Measurements from ENCODE around the gene UPP1.
"Not testable (repeated sequence)": the region's sequence is repeated elsewhere in the genome, so short reads cannot be mapped to it uniquely, and the experiment has no call there.

Gene UPP1

DNA sequence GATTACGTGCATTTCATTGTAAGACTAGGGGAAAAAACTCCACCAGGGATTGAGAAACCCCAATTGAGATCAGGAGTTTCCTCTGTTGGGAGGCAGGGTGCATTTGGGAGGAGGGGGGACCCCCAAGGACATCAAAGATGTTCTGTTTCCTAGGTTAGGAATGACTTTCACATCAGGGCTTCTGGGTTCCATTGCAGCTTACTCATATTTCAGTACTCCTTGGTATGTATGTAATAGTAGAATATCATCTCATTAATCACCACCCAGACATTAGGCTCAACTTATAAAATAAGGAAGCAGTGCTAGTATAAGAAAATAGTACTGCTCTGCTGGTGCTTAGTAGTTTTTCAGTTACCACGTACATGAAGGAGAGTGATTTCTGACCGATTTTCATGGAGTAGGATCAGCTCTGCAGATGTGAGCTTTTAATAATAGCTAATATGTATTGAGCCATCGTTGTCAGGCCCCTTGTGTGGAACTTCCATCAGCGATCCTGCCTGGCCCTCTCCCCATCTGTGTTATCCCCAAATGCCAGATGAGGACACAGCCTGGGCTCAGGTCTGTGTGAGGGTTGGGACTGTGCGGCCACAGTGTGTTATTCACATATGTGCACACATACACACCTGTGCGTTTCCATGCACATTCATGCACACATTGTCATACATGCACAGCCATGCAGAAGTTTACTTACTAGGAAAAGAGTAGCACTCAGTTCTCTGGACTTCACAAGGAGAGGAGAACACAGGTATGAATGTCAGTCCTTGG, 23.5 kb downstream of the UPP1 start:
- DNase-seq = no peak

DNA sequence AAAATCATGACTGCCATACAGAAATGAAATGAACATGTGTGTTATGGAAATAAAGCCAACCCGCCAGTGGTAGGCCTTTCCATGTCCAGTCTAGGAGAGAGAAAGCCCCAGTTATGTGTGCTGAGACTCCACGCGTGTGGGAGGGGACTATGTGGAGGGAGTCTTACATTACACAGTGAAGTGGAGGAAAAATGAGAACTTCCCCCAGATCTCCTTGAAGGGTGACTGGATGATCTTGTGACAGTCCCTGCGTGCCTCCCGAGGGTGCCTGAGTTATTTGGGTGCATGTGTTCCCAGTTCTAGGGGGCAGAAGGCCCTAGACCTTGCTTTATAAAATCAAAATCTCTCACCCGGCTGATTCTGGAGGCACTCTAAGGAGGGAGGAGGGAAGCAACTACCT, 24.2 kb downstream of the UPP1 start:
- no peak for DNase-seq

DNA sequence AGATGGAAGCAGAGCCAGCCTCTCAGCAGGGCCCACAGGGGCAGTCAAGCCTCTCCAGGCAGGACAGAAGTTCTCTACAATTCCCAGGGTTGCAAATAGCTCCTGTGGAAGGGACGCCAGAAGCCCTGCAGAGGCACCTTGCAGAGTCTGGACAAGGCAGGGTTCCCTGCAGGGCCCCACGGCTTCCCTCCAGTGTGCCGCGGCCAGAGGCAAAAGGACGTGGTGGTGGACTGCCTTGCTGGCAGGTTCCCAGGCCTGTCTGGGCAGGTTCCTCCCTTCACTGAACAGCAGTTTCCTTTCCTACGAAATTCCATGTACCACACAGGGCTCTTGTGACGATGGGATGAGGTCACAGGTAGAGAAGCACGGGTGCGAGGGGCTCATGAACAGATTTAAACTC, 25.1 kb downstream of the UPP1 start:
- no peak for DNase-seq

DNA sequence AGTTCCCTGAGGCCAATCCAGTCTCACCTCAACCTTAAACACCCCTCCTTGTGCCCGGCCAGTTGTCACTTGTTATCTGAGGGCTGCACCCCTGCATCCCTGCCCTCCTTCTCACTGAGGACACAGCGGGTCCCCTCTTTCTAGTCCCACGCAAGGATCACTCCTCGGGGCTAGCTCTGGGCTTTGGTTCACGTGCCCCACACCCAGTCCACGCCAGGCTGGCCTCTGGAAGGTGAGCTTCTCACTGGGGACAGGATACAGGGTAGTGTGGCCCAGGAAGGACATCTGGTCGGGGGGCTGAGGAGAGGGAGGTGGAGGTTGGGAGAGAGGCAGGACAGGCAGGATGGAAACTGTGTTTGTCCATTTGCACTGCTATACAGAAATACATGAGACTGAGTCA, 25.5 kb downstream of the UPP1 start:
- no peak for DNase-seq

DNA sequence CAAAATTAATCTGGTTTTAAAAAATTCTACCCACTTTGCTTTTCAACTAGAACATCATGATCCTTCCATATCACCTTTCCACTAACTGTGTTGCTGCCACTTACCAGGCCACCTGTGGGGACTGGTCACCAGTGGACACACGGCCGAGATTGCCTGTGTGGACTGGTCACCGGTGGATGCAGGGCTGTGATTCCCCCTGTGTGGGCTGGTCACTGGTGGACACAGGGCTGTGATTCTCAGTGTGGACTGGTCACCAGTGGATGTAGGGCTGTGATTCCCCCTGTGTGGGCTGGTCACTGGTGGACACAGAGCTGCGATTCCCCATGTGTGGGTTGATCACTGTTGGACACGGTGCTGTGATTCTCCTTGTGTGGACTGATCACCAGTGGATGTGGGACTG, 27.0 kb downstream of the UPP1 start:
- no peak for DNase-seq

DNA sequence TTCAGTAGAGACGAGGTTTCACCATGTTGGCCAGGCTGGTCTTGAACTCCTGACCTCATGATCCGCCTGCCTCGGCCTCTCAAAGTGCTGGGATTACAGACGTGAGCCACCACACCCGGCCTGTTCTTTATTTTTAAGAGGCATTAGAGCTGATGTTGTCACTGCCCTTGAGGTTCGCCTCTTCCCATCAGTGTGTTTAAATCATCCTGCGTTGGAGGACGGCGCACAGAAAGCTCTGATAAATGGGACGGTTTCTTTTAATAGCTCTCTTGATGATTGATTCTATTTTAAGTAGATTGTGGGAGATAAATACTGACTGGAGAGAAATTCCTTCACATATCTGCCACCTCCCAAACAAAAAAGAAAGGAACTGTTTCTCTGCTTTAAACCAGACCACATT, 29.0 kb downstream of the UPP1 start:
- DNase-seq = no peak

DNA sequence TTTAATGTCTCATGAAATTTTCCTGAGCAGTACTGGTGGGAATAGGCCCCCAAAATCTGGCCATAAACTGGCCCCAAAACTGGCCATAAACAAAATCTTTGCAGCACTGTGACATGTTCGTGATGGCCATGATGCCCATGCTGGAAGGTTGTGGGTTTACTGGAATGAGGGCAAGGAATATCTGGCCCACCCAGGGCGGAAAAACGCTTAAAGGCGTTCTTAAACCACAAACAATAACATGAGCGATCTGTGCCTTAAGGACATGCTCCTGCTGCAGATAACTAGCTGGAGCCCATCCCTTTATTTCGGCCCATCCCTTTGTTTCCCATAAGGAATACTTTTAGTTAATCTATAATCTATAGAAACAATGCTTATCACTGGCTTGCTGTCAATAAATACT, 31.5 kb downstream of the UPP1 start:
- not testable (repeated sequence) for DNase-seq

DNA sequence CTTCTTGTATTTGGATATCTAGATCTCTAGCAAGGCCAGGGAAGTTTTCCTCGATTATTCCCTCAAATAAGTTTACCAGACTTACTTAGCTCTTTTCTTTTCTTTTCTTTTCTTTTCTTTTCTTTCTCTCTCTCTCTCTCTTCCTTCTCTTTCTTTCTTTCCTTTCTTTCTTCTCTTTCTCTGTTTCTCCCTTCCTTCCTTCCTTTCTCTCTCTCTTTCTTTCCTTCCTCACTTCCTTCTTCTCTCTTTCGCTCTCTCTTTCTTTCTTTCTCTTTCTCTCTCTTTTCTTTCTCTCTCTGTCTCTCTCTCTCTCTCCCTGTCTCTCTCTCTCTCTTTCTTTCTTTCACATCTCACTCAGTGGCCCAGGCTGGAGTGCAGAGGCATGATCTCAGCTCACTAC, 37.0 kb downstream of the UPP1 start:
- DNase-seq = no peak

DNA sequence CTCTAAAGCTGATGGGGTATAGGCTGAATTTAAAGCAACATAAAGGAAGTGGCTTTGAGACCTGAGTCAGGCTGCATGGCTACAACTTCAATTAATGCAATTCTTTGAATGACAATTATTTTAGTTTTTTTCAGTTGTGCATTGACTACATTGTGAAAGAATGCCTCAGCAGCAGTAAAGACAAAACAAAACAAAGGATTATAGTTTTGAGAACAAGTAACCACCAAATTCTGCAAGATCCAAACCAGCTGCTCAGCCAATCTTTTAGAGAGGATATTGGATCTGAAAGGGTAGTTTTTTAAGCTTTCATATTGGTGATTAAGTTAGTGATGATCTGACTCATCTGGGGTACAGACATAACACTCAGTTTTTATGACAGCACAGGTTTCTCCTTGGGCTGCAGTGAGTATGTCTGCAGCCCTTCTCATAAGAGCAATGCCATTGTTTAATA, 41.6 kb downstream of the UPP1 start:
- DNase-seq = no peak

DNA sequence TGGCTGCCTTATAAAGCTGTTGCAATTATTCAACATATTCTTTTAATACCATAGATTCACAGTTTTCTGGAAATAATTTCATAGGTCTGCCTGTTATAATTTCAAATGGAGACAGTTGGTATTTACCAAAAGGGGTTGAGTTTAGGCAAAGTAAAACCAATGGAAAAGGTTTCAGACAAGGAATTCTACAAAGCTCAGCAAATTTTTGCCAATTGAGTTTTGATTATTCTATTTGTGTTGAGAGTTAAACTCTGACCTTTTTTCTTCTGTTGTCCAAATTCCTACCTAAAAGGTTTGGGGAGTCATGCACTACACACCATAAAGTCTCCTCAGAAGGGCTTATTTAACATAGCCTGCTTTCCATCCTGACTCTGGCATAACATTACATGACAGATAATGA, 43.7 kb downstream of the UPP1 start:
- no peak for DNase-seq

DNA sequence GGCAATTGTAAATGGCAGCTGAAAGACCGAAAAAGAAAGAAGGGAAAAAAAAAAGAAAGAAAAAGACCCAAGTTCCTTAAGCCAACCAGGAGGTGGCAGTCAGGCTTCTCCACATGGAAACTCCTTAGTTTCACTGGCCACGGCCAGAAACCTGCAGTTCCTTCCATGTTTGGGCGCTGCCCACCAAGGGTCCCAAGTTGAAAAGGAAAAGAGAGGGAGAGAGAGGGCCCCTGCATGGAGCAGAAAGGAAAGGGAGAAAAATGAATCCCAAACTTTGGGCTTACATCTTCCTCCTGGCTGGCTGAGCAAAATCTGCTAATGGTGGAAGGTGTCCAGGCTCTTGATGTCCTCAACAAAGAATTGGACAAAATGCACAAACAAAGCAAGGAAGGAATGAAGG, 50.4 kb downstream of the UPP1 start:
- DNase-seq = peak; percentile 58

DNA sequence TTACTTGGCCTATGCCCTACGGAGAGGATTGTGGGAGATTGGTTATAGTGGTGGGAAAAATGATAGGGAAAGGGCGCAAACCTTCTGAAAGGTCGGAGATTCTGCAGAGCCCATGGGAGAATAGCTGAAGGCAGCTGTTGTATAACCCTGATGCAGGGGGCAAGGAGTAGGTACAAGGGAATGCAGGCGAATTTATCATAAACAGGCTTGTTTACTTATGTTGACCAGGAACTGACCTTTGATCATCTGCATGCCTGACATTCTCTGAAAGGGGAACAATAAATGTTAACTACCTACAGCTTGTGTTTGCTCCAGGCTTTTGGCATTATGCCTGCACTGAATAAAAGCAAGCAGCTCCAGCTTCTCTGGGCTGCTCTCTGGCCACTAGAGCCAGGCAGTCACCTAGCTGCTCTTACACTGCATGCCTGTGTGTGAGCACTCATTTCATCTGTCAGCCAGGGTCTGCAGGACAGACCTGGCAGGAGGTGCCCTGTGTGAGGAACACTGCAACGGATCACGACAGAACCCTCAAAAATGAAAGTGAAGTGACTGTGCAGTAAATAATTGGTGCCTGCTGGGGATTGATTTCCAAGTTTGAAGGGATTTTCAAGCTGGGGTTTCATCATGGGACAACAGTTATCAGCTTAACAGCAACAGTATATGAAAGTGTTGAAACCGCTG, 51.1 kb downstream of the UPP1 start:
- DNase-seq = peak; percentile 76

DNA sequence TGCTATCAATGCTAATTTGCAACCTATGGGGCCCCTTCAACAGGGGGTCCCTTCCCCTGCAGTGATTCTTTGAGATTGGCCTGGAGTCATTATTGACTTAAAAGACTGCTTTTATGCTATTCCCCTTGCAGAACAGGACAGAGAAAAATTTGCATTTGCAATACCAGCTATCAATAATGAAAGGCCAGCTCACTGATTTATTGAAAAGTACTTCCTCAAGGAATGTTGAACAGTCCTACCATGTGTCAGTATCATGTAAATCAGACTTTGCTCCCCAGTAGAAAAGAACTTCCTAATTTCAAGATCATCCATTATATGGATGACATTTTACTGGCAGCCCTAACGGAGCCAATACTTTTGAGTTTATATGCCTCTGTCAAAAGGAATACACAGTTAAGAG, 52.5 kb downstream of the UPP1 start:
- DNase-seq = no peak

DNA sequence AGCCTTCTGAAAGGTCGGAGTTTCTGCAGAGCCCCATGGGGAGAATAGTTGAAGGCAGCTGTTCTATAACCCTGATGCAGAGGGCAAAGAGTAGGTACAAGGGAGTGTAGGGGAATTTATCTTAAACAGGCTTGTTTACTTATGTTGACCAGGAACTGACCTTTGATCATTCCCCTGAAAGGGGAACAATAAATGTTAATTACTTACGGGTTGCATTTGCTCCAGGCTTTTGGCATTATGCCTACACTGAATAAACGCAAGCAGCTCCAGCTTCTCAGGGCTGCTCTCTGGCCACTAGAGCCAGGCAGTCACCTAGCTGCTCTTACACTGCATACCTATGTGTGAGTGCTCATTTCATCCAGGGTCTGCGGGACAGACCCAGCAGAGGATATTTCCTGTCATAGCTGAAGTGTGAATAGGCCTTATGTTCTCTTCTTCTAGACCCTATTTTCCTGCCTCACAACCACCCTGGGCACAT, 55.3 kb downstream of the UPP1 start:
- DNase-seq = peak; percentile 70

DNA sequence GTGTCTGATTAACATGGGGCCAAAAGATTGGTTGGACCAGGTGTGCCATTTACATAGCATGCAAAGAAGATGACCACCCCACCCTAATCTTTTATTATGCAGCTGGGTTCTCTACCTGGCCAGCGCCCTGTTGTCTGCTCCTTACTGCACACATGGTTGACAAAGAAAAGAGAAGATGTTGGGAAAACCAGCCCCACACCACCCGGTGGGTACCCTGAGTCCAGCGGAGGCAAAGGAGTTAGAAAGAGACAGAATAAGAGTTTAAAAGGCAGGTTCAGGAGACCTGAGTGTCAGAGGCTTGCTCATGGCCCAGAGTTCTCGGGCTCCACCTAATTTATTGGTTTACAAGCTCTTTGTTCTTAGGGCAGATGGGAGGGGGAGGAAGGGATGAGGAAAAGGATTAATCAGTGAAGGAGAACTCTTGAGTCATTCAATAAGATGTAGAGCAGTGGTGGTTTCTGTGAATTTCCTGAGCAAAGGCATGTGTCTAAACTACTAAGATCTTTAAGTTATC, 58.1 kb downstream of the UPP1 start:
- DNase-seq = no peak

DNA sequence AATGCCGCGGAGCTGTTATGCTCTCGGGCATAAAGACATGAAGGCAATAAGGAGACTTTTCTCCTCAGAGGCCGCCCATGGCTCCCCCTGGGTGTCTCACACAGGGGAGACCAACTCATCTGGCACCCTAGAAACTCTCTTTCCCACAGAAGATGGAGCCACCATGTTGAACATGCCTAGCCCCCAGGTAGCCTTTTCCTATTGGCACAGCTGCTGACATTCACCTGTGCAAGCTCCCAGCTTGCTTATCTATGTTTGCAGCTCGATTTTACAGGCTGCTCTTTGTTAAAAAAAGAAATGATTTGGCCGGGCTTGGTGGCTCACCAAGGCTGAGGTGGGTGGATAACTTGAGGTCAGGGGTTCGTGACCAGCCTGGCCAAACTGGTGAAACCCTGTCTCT, 58.6 kb downstream of the UPP1 start:
- DNase-seq = not testable (repeated sequence)

DNA sequence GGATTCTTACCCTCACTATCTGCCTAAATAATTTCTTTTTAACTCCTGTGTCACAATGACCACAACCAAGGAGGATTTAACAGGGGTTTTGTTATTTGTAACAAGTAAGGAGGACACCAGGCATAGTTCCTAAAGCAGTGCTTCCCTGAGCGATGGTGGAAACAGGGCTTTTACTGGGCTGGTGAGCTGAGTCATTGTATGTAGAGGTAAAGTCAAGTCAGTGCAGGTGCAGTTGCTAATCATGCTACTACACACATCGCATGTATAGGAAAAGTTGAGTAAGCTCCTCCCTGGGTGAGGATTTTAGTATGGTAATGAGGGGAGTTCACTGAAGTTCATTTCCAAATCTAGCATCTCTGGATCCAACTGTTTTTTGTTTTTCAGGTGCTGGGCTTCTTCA, 59.2 kb downstream of the UPP1 start:
- peak; percentile 10 for DNase-seq

DNA sequence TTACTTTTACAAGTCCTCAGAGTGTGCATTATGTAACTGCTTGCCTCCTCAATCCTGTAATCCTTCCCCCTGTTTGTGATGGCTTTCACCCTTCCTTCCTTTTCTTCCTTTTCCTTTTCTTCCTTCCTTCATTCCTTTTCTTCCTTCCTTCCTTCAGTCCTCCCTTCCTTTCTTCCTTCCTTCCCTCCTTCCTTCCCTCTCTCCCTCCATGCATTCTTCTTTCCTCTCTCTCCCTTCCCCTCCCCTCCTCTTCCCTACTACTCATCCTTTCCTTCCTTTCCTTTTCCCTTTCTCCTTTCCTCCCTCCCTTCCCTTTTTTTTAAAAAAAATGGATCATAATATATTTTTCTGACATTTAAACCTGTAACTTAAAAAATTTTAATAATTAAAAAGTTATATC, 60.0 kb downstream of the UPP1 start:
- no peak for DNase-seq

DNA sequence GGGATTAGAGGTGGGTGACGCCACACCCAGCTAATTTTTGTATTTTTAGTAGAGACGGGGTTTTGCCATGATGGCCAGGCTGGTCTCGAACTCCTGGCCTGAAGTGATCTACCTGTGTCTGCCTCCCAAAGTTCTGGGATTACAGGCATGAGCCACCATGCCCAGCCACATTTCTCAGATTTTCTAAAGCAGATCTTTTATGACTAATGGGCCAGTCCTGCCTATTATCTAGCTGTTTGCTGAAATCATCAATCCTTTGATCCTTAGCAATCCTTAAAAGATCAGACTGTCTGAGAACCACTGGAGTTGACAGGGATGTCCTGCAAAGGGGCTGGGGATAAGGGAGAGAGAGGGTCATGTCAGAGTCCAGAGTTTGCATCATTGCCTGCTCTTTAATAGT, 61.0 kb downstream of the UPP1 start:
- no peak for DNase-seq

DNA sequence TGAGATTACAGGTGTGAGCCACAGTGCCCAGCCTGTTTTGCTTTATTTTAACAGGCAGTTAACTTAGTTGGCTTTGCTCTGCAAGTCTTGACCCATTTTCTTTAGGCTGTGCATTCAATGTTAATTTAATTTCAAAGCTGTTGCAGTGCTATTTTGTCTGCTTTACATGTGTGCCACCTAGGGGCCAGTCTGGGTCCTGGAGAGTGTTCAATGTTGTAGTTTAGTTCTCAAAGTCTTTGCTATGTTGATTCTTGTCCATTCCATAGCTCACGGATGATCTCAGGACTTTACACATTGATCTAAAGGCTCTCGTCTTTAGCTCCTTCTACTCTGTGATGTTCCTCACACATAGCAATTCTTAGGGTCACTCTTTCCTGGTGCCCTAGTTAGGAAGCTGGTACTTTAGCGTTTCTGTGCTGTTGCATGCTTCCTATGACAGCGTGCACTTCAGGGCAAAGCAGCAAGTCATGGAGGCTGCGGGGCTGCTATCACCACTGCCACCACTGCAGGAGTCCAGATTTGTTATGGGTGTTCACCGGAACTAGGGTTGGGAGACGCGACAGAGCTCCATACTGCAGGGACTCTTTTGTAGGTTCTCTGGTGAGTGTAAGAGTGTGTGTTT, 65.8 kb downstream of the UPP1 start:
- peak; percentile 79 for DNase-seq

All from DMS53 (cell line).